Activated T-cell treated with anti-CD3 and anti-CD28 coated beads, Interleukin-2, amount 50 U/mL, for 24 hours (primary cell): Measurements from ENCODE around the gene PLAGL2.
A peak's percentile ranks its signal among the peaks of the same experiment; 100 is the strongest.
"Not testable (repeated sequence)": the region's sequence is repeated elsewhere in the genome, so short reads cannot be mapped to it uniquely, and the experiment has no call there.

Experiments used
- DNase-seq: peaks from one replicate; pipeline ENCODE4 v3.0.0-alpha.2; 2020
- H3K27ac Mint-ChIP-seq: 2 replicates; pipeline ENCODE4 v1.8.0; 2020; ENCODE audit warnings: mild to moderate bottlenecking, mixed read lengths
- H3K27me3 Mint-ChIP-seq: 2 replicates; pipeline ENCODE4 v1.8.0; 2020; ENCODE audit warnings: mixed read lengths
- H3K36me3 Mint-ChIP-seq: 2 replicates; pipeline ENCODE4 v1.8.0; 2020; ENCODE audit warnings: low read depth, mixed read lengths
- H3K4me1 Mint-ChIP-seq: 2 replicates; pipeline ENCODE4 v1.8.0; 2020; ENCODE audit warnings: low read depth, mixed read lengths
- H3K4me3 Mint-ChIP-seq: 2 replicates; pipeline ENCODE4 v1.8.0; 2020; ENCODE audit warnings: mild to moderate bottlenecking, moderate library complexity, mixed read lengths
- H3K9me3 Mint-ChIP-seq: 2 replicates; pipeline ENCODE4 v1.8.0; 2020; ENCODE audit warnings: mixed read lengths

The PLAGL2 gene

GRCh38 chr20:32207626-32208498 lies at the start of gene PLAGL2, which contains the start of gene POFUT1:
PLAGL2 (minus strand) TSS chr20:32207743; CDS start chr20:32202178, 5,565 bp downstream.
POFUT1 (plus strand) TSS chr20:32207880; CDS start chr20:32207942, 62 bp downstream.
- peak within 1 kb of the TSS; percentile 94 for H3K4me3 Mint-ChIP-seq
- peaks cover 94% of the 10 kb centered on the region for H3K36me3 Mint-ChIP-seq
- peak; percentile 95 for DNase-seq
- no peaks in the 10 kb centered on the region for H3K27me3 Mint-ChIP-seq
- H3K27ac Mint-ChIP-seq = peak within 1 kb of the TSS; percentile 96
- H3K9me3 Mint-ChIP-seq = no peaks in the 10 kb centered on the region
- peaks cover 70% of the 10 kb centered on the region for H3K4me1 Mint-ChIP-seq

- peak; percentile 88 for DNase-seq
- Mint-ChIP-seq H3K27me3 (no peaks in the 10 kb centered on the region), H3K27ac (peak overlapping the region; percentile 96), H3K9me3 (peaks cover 6% of the 10 kb centered on the region), H3K4me1 (peaks cover 79% of the 10 kb centered on the region), H3K36me3 (no peaks in the 10 kb centered on the region), H3K4me3 (peak overlapping the region; percentile 66)
Observed at GRCh38 chr20:32252189-32252588, 44.6 kb upstream of the PLAGL2 start.

- Mint-ChIP-seq H3K36me3 (no peaks in the 10 kb centered on the region), H3K27ac (peak overlapping the region; percentile 96), H3K9me3 (peaks cover 6% of the 10 kb centered on the region), H3K27me3 (no peaks in the 10 kb centered on the region), H3K4me3 (peak overlapping the region; percentile 66), H3K4me1 (peaks cover 73% of the 10 kb centered on the region)
- peak; percentile 45 for DNase-seq
Observed at GRCh38 chr20:32251470-32251869, 43.9 kb upstream of the PLAGL2 start.

GRCh38 chr20:32249030-32249738 lies 41.6 kb upstream of the PLAGL2 start:
- H3K4me3 Mint-ChIP-seq = peak overlapping the region; percentile 35
- H3K27ac Mint-ChIP-seq = peak overlapping the region; percentile 95

GRCh38 chr20:32248043-32248442 lies 40.5 kb upstream of the PLAGL2 start:
- Mint-ChIP-seq H3K27ac (peak overlapping the region; percentile 41), H3K36me3 (no peaks in the 10 kb centered on the region)
- no peak for DNase-seq

More at GRCh38 chr20:32249030-32249738, 41.6 kb upstream of the PLAGL2 start:
- DNase-seq = peak; percentile 48
- no peaks in the 10 kb centered on the region for H3K27me3 Mint-ChIP-seq
- no peaks in the 10 kb centered on the region for H3K36me3 Mint-ChIP-seq
- H3K9me3 Mint-ChIP-seq = peaks cover 6% of the 10 kb centered on the region
- peaks cover 66% of the 10 kb centered on the region for H3K4me1 Mint-ChIP-seq

GRCh38 chr20:32246208-32246607 lies 38.7 kb upstream of the PLAGL2 start:
- H3K36me3 Mint-ChIP-seq, H3K4me3 Mint-ChIP-seq, H3K9me3 Mint-ChIP-seq, DNase-seq, H3K27me3 Mint-ChIP-seq: not testable (repeated sequence)
- peak overlapping the region; percentile 14 for H3K27ac Mint-ChIP-seq
- peaks cover 41% of the 10 kb centered on the region for H3K4me1 Mint-ChIP-seq

More at GRCh38 chr20:32248043-32248442, 40.5 kb upstream of the PLAGL2 start:
- H3K4me1 Mint-ChIP-seq = peaks cover 57% of the 10 kb centered on the region
- peaks cover 2% of the 10 kb centered on the region for H3K9me3 Mint-ChIP-seq
- H3K27me3 Mint-ChIP-seq = no peaks in the 10 kb centered on the region
- no peak overlapping the region for H3K4me3 Mint-ChIP-seq

GRCh38 chr20:32244959-32245358 lies 37.4 kb upstream of the PLAGL2 start:
- H3K36me3 Mint-ChIP-seq = no peaks in the 10 kb centered on the region
- no peak for DNase-seq
- peak overlapping the region; percentile 19 for H3K27ac Mint-ChIP-seq
- no peak overlapping the region for H3K4me3 Mint-ChIP-seq
- peaks cover 43% of the 10 kb centered on the region for H3K4me1 Mint-ChIP-seq
- H3K27me3 Mint-ChIP-seq = no peaks in the 10 kb centered on the region
- H3K9me3 Mint-ChIP-seq = no peaks in the 10 kb centered on the region

GRCh38 chr20:32244150-32244823 lies 36.7 kb upstream of the PLAGL2 start:
- Mint-ChIP-seq H3K27me3 (no peaks in the 10 kb centered on the region), H3K4me1 (peaks cover 40% of the 10 kb centered on the region), H3K36me3 (no peaks in the 10 kb centered on the region), H3K27ac (no peak overlapping the region), H3K9me3 (no peaks in the 10 kb centered on the region), H3K4me3 (no peak overlapping the region)
- no peak for DNase-seq

GRCh38 chr20:32241807-32242206 lies 34.3 kb upstream of the PLAGL2 start:
- Mint-ChIP-seq H3K4me1 (peaks cover 35% of the 10 kb centered on the region), H3K9me3 (no peaks in the 10 kb centered on the region), H3K4me3 (no peak overlapping the region), H3K27ac (peak overlapping the region; percentile 33), H3K27me3 (no peaks in the 10 kb centered on the region), H3K36me3 (peaks cover 12% of the 10 kb centered on the region)
- no peak for DNase-seq

GRCh38 chr20:32240205-32240604 lies 32.7 kb upstream of the PLAGL2 start:
- no peak for DNase-seq
- Mint-ChIP-seq H3K27me3 (no peaks in the 10 kb centered on the region), H3K4me3 (no peak overlapping the region), H3K9me3 (no peaks in the 10 kb centered on the region), H3K36me3 (peaks cover 28% of the 10 kb centered on the region), H3K4me1 (peaks cover 31% of the 10 kb centered on the region), H3K27ac (peak overlapping the region; percentile 78)

GRCh38 chr20:32238483-32239425 lies 31.2 kb upstream of the PLAGL2 start:
- Mint-ChIP-seq H3K9me3 (no peaks in the 10 kb centered on the region), H3K27ac (peak overlapping the region; percentile 59), H3K27me3 (no peaks in the 10 kb centered on the region), H3K36me3 (peaks cover 43% of the 10 kb centered on the region), H3K4me1 (peaks cover 29% of the 10 kb centered on the region), H3K4me3 (no peak overlapping the region)
- DNase-seq = no peak

- peaks cover 56% of the 10 kb centered on the region for H3K36me3 Mint-ChIP-seq
Observed at GRCh38 chr20:32237419-32237818, 29.9 kb upstream of the PLAGL2 start.

GRCh38 chr20:32236819-32237218 lies 29.3 kb upstream of the PLAGL2 start:
- Mint-ChIP-seq H3K36me3 (peaks cover 62% of the 10 kb centered on the region), H3K4me3 (no peak overlapping the region), H3K9me3 (no peaks in the 10 kb centered on the region), H3K27me3 (no peaks in the 10 kb centered on the region), H3K27ac (peak overlapping the region; percentile 63), H3K4me1 (peaks cover 48% of the 10 kb centered on the region)
- no peak for DNase-seq

More at GRCh38 chr20:32237419-32237818, 29.9 kb upstream of the PLAGL2 start:
- peaks cover 43% of the 10 kb centered on the region for H3K4me1 Mint-ChIP-seq
- H3K9me3 Mint-ChIP-seq = no peaks in the 10 kb centered on the region
- no peak overlapping the region for H3K4me3 Mint-ChIP-seq
- no peak for DNase-seq
- H3K27ac Mint-ChIP-seq = peak overlapping the region; percentile 63
- no peaks in the 10 kb centered on the region for H3K27me3 Mint-ChIP-seq
